Ishikawa (cell line): Measurements from ENCODE around the gene SLC9A4.
A peak's percentile ranks its signal among the peaks of the same experiment; 100 is the strongest.

ENCODE experiments used
- CEBPB ChIP-seq: IDR thresholded peaks from 2 replicates; pipeline ENCODE4 v1.6.1; 2012
- CREB1 ChIP-seq: IDR thresholded peaks from 2 replicates; pipeline ENCODE4 v1.6.1; 2012; ENCODE audit warnings: low read depth
- EGR1 ChIP-seq: IDR thresholded peaks from 2 replicates; pipeline ENCODE4 v1.6.1; 2012
- EP300 ChIP-seq: IDR thresholded peaks from 2 replicates; pipeline ENCODE4 v1.6.1; 2012; ENCODE audit warnings: borderline replicate concordance
- FOXM1 ChIP-seq: IDR thresholded peaks from 2 replicates; pipeline ENCODE4 v1.6.1; 2012; ENCODE audit warnings: low read depth, borderline replicate concordance
- NFIC ChIP-seq: IDR thresholded peaks from 2 replicates; pipeline ENCODE4 v1.6.1; 2012
- RAD21 ChIP-seq: IDR thresholded peaks from 2 replicates; pipeline ENCODE4 v1.6.1; 2012; ENCODE audit warnings: low read depth
- TAF1 ChIP-seq: IDR thresholded peaks from 2 replicates; pipeline ENCODE4 v1.6.1; 2012; ENCODE audit warnings: low read depth, mild to moderate bottlenecking
- TCF12 ChIP-seq: IDR thresholded peaks from 2 replicates; pipeline ENCODE4 v1.6.1; 2012; ENCODE audit warnings: low read depth
- TEAD4 ChIP-seq: IDR thresholded peaks from 2 replicates; pipeline ENCODE4 v1.6.1; 2012
- YY1 ChIP-seq: IDR thresholded peaks from 2 replicates; pipeline ENCODE4 v1.6.1; 2012; ENCODE audit warnings: low read depth
- ZBTB7A ChIP-seq: IDR thresholded peaks from 2 replicates; pipeline ENCODE4 v1.6.1; 2012; ENCODE audit warnings: low read depth
- TF ChIP-seq, protein P1 (sequence below): IDR thresholded peaks from 2 replicates; pipeline ENCODE4 v1.6.1; 2012; ENCODE audit warnings: low read depth, mild to moderate bottlenecking
- TF ChIP-seq, protein P2 (sequence below): IDR thresholded peaks from 2 replicates; pipeline ENCODE4 v1.6.1; 2012
- TF ChIP-seq, protein P3 (sequence below): IDR thresholded peaks from 2 replicates; pipeline ENCODE4 v1.6.1; 2012

Gene SLC9A4

DNA sequence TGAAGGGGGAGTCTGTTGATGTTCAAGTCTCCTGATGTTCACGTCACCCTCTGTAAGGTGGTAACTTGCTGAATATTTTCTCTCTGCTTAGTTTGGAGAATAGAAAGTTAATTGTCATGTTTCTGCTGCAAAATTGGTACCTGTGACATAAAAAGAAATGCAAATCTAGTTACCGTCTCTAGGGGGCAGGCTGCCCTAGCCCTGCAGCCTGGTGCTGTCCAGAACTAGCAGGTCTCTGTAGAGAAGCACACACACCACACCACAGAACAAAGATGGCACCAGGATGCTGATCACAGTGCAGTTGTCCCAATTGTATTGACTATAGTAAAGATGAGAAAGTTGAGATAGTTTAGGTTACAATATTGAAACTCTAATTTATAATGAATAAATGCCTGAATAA, 47.0 kb downstream of the SLC9A4 start:
- TF ChIP-seq, protein P1, sequence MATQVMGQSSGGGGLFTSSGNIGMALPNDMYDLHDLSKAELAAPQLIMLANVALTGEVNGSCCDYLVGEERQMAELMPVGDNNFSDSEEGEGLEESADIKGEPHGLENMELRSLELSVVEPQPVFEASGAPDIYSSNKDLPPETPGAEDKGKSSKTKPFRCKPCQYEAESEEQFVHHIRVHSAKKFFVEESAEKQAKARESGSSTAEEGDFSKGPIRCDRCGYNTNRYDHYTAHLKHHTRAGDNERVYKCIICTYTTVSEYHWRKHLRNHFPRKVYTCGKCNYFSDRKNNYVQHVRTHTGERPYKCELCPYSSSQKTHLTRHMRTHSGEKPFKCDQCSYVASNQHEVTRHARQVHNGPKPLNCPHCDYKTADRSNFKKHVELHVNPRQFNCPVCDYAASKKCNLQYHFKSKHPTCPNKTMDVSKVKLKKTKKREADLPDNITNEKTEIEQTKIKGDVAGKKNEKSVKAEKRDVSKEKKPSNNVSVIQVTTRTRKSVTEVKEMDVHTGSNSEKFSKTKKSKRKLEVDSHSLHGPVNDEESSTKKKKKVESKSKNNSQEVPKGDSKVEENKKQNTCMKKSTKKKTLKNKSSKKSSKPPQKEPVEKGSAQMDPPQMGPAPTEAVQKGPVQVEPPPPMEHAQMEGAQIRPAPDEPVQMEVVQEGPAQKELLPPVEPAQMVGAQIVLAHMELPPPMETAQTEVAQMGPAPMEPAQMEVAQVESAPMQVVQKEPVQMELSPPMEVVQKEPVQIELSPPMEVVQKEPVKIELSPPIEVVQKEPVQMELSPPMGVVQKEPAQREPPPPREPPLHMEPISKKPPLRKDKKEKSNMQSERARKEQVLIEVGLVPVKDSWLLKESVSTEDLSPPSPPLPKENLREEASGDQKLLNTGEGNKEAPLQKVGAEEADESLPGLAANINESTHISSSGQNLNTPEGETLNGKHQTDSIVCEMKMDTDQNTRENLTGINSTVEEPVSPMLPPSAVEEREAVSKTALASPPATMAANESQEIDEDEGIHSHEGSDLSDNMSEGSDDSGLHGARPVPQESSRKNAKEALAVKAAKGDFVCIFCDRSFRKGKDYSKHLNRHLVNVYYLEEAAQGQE, result peak; percentile 48; the same call in 1 of the 2 replicates
- TF ChIP-seq YY1, result no peak
- TF ChIP-seq RAD21, result peak; percentile 93

DNA sequence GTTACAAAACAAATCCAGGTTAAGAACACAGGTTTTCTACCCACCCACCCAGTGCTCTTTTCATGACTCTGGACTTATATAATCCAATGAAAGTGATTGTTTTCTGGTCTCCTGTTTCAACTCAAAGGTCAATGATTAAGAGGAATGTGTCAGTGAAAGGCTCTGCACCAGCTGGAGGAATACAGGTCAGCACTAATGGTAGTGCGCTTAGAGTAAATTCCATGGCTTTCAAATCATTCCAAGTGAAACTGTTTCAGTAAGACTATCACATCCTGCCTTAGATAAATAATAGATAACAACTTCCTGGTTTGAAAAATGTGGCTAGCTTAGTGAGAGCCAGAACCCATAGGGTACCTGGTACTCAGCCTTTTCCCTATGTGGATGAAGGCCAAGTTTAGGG, 47.8 kb downstream of the SLC9A4 start:
- no peak for TF ChIP-seq EP300
- TF ChIP-seq, protein P2, sequence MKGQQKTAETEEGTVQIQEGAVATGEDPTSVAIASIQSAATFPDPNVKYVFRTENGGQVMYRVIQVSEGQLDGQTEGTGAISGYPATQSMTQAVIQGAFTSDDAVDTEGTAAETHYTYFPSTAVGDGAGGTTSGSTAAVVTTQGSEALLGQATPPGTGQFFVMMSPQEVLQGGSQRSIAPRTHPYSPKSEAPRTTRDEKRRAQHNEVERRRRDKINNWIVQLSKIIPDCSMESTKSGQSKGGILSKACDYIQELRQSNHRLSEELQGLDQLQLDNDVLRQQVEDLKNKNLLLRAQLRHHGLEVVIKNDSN, result no peak

DNA sequence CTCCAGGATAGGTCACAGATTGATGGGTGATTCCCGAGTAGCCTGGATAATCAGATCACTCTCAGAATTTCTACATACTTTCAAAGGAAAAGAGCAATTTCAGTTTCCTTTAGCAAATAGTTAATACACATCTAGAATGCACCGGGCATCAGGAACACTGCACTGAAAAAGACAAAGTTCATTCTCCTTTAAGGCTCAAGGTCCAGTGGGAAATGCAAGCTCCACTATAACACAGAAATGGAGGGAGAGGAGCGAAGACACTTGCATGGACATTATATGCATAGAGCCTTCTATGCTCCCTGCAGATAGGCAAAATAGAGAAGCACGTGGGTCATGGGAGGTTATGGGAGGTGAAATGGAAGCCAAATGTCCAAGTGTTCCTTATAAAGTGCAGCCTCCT, 49.1 kb downstream of the SLC9A4 start:
- TF ChIP-seq, protein P2, result no peak
- TF ChIP-seq TAF1 (no peak), YY1 (no peak), EP300 (no peak), CREB1 (no peak), TCF12 (no peak), ZBTB7A (no peak), NFIC (no peak), CEBPB (no peak)
- TF ChIP-seq, protein P1, result no peak
- TF ChIP-seq, protein P3, sequence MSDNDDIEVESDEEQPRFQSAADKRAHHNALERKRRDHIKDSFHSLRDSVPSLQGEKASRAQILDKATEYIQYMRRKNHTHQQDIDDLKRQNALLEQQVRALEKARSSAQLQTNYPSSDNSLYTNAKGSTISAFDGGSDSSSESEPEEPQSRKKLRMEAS, result no peak

DNA sequence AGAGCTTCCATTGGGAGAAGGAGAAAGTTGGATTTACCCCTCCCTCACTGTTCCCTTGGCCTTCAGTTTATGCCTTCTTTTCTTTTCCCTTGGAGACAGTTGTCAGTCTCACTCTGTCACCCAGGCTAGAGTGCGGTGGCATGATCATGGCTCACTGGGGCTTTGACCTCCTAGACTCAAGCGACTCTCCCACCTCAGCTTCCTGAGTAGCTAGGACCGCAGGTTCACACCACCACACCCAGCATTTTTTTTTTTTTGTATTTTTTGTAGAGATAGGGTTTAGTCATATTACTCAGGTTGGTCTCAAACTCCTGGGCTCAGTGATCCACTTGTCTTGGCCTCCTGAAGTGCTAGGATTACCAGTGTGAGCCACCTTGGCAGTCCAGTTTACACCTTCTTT, 49.9 kb downstream of the SLC9A4 start:
- TF ChIP-seq, protein P2, result no peak
- TF ChIP-seq, protein P3, result no peak
- TF ChIP-seq ZBTB7A, result no peak
- no peak for TF ChIP-seq YY1
- TF ChIP-seq TAF1, result no peak
- no peak for TF ChIP-seq CREB1
- no peak for TF ChIP-seq EGR1
- no peak for TF ChIP-seq TEAD4
- no peak for TF ChIP-seq FOXM1
- no peak for TF ChIP-seq NFIC
- TF ChIP-seq, protein P1, result no peak
- no peak for TF ChIP-seq EP300
- TF ChIP-seq CEBPB, result no peak
- TF ChIP-seq TCF12, result no peak
- TF ChIP-seq RAD21, result no peak

DNA sequence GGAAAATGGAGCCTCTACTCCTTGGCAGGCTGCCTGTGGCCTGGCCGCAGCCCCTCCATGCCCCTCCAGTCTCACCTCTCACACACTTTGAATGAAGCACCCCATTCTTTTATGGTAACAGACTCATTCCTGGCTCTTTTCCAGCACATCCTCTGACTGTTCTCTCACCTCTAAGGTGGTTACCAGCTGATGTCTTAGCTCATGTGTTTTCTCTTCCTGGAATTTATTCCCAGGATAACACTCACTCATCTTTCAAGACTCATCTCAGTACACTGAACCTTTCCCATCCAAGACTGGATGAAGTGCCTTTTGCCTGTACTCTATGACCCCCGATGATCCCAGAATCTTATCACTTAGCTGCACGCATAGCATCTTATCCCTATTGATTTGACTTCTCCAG, 50.6 kb downstream of the SLC9A4 start:
- TF ChIP-seq, protein P2, result no peak
- no peak for TF ChIP-seq CREB1
- TF ChIP-seq RAD21, result no peak
- TF ChIP-seq EGR1, result no peak
- no peak for TF ChIP-seq ZBTB7A
- no peak for TF ChIP-seq YY1
- TF ChIP-seq, protein P1, result no peak
- no peak for TF ChIP-seq TEAD4
- no peak for TF ChIP-seq CEBPB
- TF ChIP-seq NFIC, result no peak
- no peak for TF ChIP-seq TAF1
- no peak for TF ChIP-seq TCF12
